ENCODE data around the gene PPID.
A peak's percentile ranks its signal among the peaks of the same experiment; 100 is the strongest.
"Not testable (repeated sequence)": the region's sequence is repeated elsewhere in the genome, so short reads cannot be mapped to it uniquely, and the experiment has no call there.

The PPID gene

GRCh38 chr4:158724637-158725036 is 1.4 kb upstream of the PPID start:
- Histone ChIP-seq H3K27me3 (ENCODE audit: control insufficient read depth, insufficient read depth, low read length) (no peaks in the 10 kb centered on the region), H3K9ac (ENCODE audit: low read length) (no peak overlapping the region), H3K4me3 (ENCODE audit: low read length) (no peak overlapping the region), H3K27ac (ENCODE audit: low read depth, low read length) (no peak overlapping the region), H3K36me3 (ENCODE audit: control insufficient read depth, insufficient read depth, low read length) (peaks cover 5% of the 10 kb centered on the region), H3K4me1 (ENCODE audit: control insufficient read depth, insufficient read depth, low read length) (peaks cover 8% of the 10 kb centered on the region)

- peaks cover 15% of the 10 kb centered on the region for H3K36me3 ChIP-seq (ENCODE audit: control insufficient read depth, insufficient read depth, low read length)
- H3K27ac ChIP-seq (ENCODE audit: low read depth, low read length), result peak overlapping the region; percentile 88
- H3K9ac ChIP-seq (ENCODE audit: low read length), result peak overlapping the region; percentile 72
- H3K4me1 ChIP-seq (ENCODE audit: control insufficient read depth, insufficient read depth, low read length), result peaks cover 8% of the 10 kb centered on the region
- H3K4me3 ChIP-seq (ENCODE audit: low read length), result peak overlapping the region; percentile 83
- no peaks in the 10 kb centered on the region for H3K27me3 ChIP-seq (ENCODE audit: control insufficient read depth, insufficient read depth, low read length)
Observed at GRCh38 chr4:158722291-158722916, 792 bp downstream of the PPID start.

- H3K9ac ChIP-seq (ENCODE audit: low read length), result no peak overlapping the region
- no peaks in the 10 kb centered on the region for H3K27me3 ChIP-seq (ENCODE audit: control insufficient read depth, insufficient read depth, low read length)
- no peak overlapping the region for H3K4me3 ChIP-seq (ENCODE audit: low read length)
- peaks cover 8% of the 10 kb centered on the region for H3K4me1 ChIP-seq (ENCODE audit: control insufficient read depth, insufficient read depth, low read length)
- H3K27ac ChIP-seq (ENCODE audit: low read depth, low read length), result no peak overlapping the region
- peaks cover 15% of the 10 kb centered on the region for H3K36me3 ChIP-seq (ENCODE audit: control insufficient read depth, insufficient read depth, low read length)
Observed at GRCh38 chr4:158721680-158722079, 1.5 kb downstream of the PPID start.

- Histone ChIP-seq H3K27ac (ENCODE audit: low read depth, low read length) (no peak overlapping the region), H3K27me3 (ENCODE audit: control insufficient read depth, insufficient read depth, low read length) (no peaks in the 10 kb centered on the region), H3K9ac (ENCODE audit: low read length) (no peak overlapping the region), H3K4me3 (ENCODE audit: low read length) (no peak overlapping the region), H3K36me3 (ENCODE audit: control insufficient read depth, insufficient read depth, low read length) (peaks cover 17% of the 10 kb centered on the region), H3K4me1 (ENCODE audit: control insufficient read depth, insufficient read depth, low read length) (no peaks in the 10 kb centered on the region)
Observed at GRCh38 chr4:158715802-158716201, 7.4 kb downstream of the PPID start.

GRCh38 chr4:158714937-158715336 is 8.3 kb downstream of the PPID start:
- Histone ChIP-seq H3K4me1 (ENCODE audit: control insufficient read depth, insufficient read depth, low read length) (no peaks in the 10 kb centered on the region), H3K27ac (ENCODE audit: low read depth, low read length) (no peak overlapping the region), H3K4me3 (ENCODE audit: low read length) (no peak overlapping the region), H3K9ac (ENCODE audit: low read length) (no peak overlapping the region), H3K36me3 (ENCODE audit: control insufficient read depth, insufficient read depth, low read length) (peaks cover 20% of the 10 kb centered on the region), H3K27me3 (ENCODE audit: control insufficient read depth, insufficient read depth, low read length) (no peaks in the 10 kb centered on the region)

- H3K36me3 ChIP-seq (ENCODE audit: control insufficient read depth, insufficient read depth, low read length), result peaks cover 12% of the 10 kb centered on the region
- H3K4me3 ChIP-seq (ENCODE audit: low read length); H3K9ac ChIP-seq (ENCODE audit: low read length); H3K4me1 ChIP-seq (ENCODE audit: control insufficient read depth, insufficient read depth, low read length); H3K27ac ChIP-seq (ENCODE audit: low read depth, low read length); H3K27me3 ChIP-seq (ENCODE audit: control insufficient read depth, insufficient read depth, low read length): not testable (repeated sequence)
Observed at GRCh38 chr4:158712622-158713021, 10.6 kb downstream of the PPID start.

GRCh38 chr4:158710814-158711213 is 12.4 kb downstream of the PPID start:
- H3K4me1 ChIP-seq (ENCODE audit: control insufficient read depth, insufficient read depth, low read length), result no peaks in the 10 kb centered on the region

GRCh38 chr4:158704274-158704673 is 18.9 kb downstream of the PPID start:
- Histone ChIP-seq H3K4me3 (ENCODE audit: low read length) (no peak overlapping the region), H3K27ac (ENCODE audit: low read depth, low read length) (no peak overlapping the region), H3K36me3 (ENCODE audit: control insufficient read depth, insufficient read depth, low read length) (no peaks in the 10 kb centered on the region), H3K4me1 (ENCODE audit: control insufficient read depth, insufficient read depth, low read length) (no peaks in the 10 kb centered on the region), H3K27me3 (ENCODE audit: control insufficient read depth, insufficient read depth, low read length) (no peaks in the 10 kb centered on the region), H3K9ac (ENCODE audit: low read length) (no peak overlapping the region)

More at GRCh38 chr4:158710814-158711213, 12.4 kb downstream of the PPID start:
- Histone ChIP-seq H3K36me3 (ENCODE audit: control insufficient read depth, insufficient read depth, low read length) (peaks cover 12% of the 10 kb centered on the region), H3K27me3 (ENCODE audit: control insufficient read depth, insufficient read depth, low read length) (no peaks in the 10 kb centered on the region), H3K9ac (ENCODE audit: low read length) (no peak overlapping the region), H3K4me3 (ENCODE audit: low read length) (no peak overlapping the region), H3K27ac (ENCODE audit: low read depth, low read length) (no peak overlapping the region)

- H3K4me3 ChIP-seq (ENCODE audit: low read length), result no peak overlapping the region
- H3K27me3 ChIP-seq (ENCODE audit: control insufficient read depth, insufficient read depth, low read length), result no peaks in the 10 kb centered on the region
- no peak overlapping the region for H3K27ac ChIP-seq (ENCODE audit: low read depth, low read length)
- H3K36me3 ChIP-seq (ENCODE audit: control insufficient read depth, insufficient read depth, low read length), result no peaks in the 10 kb centered on the region
- H3K4me1 ChIP-seq (ENCODE audit: control insufficient read depth, insufficient read depth, low read length), result no peaks in the 10 kb centered on the region
- H3K9ac ChIP-seq (ENCODE audit: low read length), result no peak overlapping the region
Observed at GRCh38 chr4:158688813-158689212, 34.4 kb downstream of the PPID start.

- Histone ChIP-seq H3K36me3 (ENCODE audit: control insufficient read depth, insufficient read depth, low read length) (no peaks in the 10 kb centered on the region), H3K4me3 (ENCODE audit: low read length) (no peak overlapping the region), H3K9ac (ENCODE audit: low read length) (no peak overlapping the region), H3K27me3 (ENCODE audit: control insufficient read depth, insufficient read depth, low read length) (no peaks in the 10 kb centered on the region), H3K27ac (ENCODE audit: low read depth, low read length) (no peak overlapping the region), H3K4me1 (ENCODE audit: control insufficient read depth, insufficient read depth, low read length) (no peaks in the 10 kb centered on the region)
Observed at GRCh38 chr4:158682066-158682465, 41.1 kb downstream of the PPID start.

- H3K27me3 ChIP-seq (ENCODE audit: control insufficient read depth, insufficient read depth, low read length), result no peaks in the 10 kb centered on the region
- H3K4me1 ChIP-seq (ENCODE audit: control insufficient read depth, insufficient read depth, low read length), result no peaks in the 10 kb centered on the region
- H3K4me3 ChIP-seq (ENCODE audit: low read length), result no peak overlapping the region
- H3K36me3 ChIP-seq (ENCODE audit: control insufficient read depth, insufficient read depth, low read length), result no peaks in the 10 kb centered on the region
- no peak overlapping the region for H3K9ac ChIP-seq (ENCODE audit: low read length)
- no peak overlapping the region for H3K27ac ChIP-seq (ENCODE audit: low read depth, low read length)
Observed at GRCh38 chr4:158681629-158682028, 41.6 kb downstream of the PPID start.

GRCh38 chr4:158678767-158679166 is 44.4 kb downstream of the PPID start:
- Histone ChIP-seq H3K27me3 (ENCODE audit: control insufficient read depth, insufficient read depth, low read length) (no peaks in the 10 kb centered on the region), H3K27ac (ENCODE audit: low read depth, low read length) (no peak overlapping the region), H3K4me1 (ENCODE audit: control insufficient read depth, insufficient read depth, low read length) (no peaks in the 10 kb centered on the region), H3K36me3 (ENCODE audit: control insufficient read depth, insufficient read depth, low read length) (no peaks in the 10 kb centered on the region), H3K9ac (ENCODE audit: low read length) (no peak overlapping the region), H3K4me3 (ENCODE audit: low read length) (no peak overlapping the region)

GRCh38 chr4:158676076-158676475 is 47.1 kb downstream of the PPID start:
- no peaks in the 10 kb centered on the region for H3K4me1 ChIP-seq (ENCODE audit: control insufficient read depth, insufficient read depth, low read length)

More at GRCh38 chr4:158676076-158676475, 47.1 kb downstream of the PPID start:
- no peak overlapping the region for H3K9ac ChIP-seq (ENCODE audit: low read length)
- H3K27me3 ChIP-seq (ENCODE audit: control insufficient read depth, insufficient read depth, low read length), result no peaks in the 10 kb centered on the region
- no peak overlapping the region for H3K4me3 ChIP-seq (ENCODE audit: low read length)
- no peaks in the 10 kb centered on the region for H3K36me3 ChIP-seq (ENCODE audit: control insufficient read depth, insufficient read depth, low read length)
- no peak overlapping the region for H3K27ac ChIP-seq (ENCODE audit: low read depth, low read length)

All from rectal smooth muscle tissue (tissue), 1 donor.